ENCODE measurements around the gene SPAG4. TPM values are rescaled to one million over a fixed set of nuclear protein-coding genes. Genes with fewer than 3 reads are reported as not detected.
A peak's percentile ranks its signal among the peaks of the same experiment; 100 is the strongest.

SPAG4 gene
- total RNA-seq: 1.2 and 5.5 TPM in 2 replicates
- 13.4 TPM for polyA plus RNA-seq (2012)

- DNase-seq (ENCODE audit: low read depth): no peak
Observed at GRCh38 chr20:35615667-35616464, at the start of gene SPAG4. Gene SPAG4 (plus strand): TSS chr20:35615829. CDS start chr20:35616004, 175 bp downstream.

DNA sequence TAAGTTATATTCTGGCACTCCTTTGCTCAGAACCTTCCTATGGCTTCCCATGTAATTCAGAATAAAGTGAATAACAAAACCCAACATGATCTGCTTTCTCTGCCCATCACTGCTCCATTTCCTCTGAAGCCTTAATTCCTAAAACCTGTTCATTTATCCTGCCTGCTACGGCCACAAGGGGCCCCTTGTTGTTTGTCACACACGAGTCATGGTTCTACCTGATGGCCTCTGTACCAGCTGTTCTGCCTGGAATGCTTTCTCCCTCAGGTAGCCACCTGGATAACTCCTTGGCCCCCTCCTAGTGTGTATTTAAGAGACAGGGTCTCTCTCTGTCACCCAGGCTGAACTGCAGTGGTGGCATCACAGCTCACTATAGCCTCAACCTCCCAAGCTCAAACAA lies 47.0 kb upstream of the SPAG4 start:
- DNase-seq (ENCODE audit: low read depth): no peak

- DNase-seq (ENCODE audit: low read depth): peak; percentile 52
Observed at GRCh38 chr20:35571555-35571954, 44.1 kb upstream of the SPAG4 start.

- no peak for DNase-seq (ENCODE audit: low read depth)
Observed at GRCh38 chr20:35572838-35573237, 42.8 kb upstream of the SPAG4 start.

DNA sequence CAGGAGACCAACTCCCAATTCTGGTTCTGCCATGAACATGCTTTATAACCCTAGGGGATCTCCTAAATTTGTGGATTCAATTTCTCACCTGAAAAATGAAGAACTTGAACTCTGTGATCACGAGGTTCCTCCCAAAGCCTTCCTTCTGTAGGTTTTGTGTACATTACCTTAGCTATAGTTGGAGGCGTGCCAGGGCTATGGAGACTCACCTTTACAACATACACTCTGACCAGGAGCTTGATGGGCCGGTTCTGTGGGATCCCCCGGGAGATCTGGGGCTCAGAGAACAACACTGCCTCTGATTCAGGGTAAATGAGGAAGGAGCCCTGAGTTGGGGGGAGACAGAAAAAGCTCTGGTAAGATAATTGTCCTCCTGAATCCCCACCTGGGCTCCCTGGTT lies 39.7 kb upstream of the SPAG4 start:
- no peak for DNase-seq (ENCODE audit: low read depth)

GRCh38 chr20:35576816-35577215 lies 38.8 kb upstream of the SPAG4 start:
- DNase-seq (ENCODE audit: low read depth): no peak

DNA sequence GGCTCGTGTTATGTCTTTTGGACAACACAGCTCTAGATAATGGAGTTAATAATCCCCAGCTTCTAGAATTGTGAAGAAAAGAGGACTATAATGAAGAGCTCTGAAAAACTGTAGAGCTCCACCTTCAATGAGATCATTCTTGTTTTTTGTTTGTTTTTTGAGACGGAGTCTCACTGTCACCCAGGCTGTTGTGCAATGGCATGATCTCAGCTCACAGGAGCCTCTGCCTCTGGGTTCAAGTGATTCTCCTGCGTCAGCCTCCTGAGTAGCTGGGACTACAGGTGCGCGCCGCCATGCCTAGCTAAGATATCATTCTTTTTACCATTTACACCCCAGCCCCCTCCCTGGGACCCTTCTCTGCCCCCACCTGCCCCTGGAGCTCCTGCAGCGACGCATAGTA lies 37.2 kb upstream of the SPAG4 start:
- no peak for DNase-seq (ENCODE audit: low read depth)

- DNase-seq (ENCODE audit: low read depth): no peak
Observed at GRCh38 chr20:35579196-35579595, 36.4 kb upstream of the SPAG4 start.

- DNase-seq (ENCODE audit: low read depth): no peak
Observed at GRCh38 chr20:35582131-35582530, 33.5 kb upstream of the SPAG4 start.

DNA sequence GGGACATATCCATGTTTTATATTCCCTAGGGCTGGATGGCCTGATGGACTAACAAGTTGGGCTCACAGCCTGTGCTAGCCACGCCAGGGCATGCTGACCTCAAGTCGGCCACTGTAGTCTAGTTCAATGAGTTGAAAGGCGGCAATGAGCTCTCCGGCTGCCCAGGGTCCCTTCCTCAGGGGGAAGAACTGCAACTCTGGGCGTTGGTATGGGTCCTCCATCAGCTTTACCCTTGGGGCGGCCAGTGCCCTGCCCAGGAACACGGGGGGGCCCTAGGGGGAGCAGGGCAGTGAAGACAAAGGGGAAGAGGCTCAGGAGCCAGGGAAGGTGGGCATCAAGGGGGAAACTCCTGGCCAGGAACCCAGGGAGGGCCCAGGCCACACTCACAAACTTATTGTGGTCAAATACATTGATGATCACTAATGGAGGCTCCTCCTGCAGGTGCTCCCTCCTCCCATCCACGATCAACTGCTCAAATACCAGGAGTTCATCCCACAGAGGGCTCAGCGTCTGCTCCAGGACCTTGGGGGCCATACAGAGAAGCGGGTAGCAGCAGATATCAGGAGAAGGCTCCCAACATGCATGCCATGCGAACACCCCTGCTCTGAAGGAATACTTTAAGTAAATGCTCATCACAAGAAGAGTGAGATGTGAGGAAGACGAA lies 32.8 kb upstream of the SPAG4 start:
- no peak for DNase-seq (ENCODE audit: low read depth)

DNA sequence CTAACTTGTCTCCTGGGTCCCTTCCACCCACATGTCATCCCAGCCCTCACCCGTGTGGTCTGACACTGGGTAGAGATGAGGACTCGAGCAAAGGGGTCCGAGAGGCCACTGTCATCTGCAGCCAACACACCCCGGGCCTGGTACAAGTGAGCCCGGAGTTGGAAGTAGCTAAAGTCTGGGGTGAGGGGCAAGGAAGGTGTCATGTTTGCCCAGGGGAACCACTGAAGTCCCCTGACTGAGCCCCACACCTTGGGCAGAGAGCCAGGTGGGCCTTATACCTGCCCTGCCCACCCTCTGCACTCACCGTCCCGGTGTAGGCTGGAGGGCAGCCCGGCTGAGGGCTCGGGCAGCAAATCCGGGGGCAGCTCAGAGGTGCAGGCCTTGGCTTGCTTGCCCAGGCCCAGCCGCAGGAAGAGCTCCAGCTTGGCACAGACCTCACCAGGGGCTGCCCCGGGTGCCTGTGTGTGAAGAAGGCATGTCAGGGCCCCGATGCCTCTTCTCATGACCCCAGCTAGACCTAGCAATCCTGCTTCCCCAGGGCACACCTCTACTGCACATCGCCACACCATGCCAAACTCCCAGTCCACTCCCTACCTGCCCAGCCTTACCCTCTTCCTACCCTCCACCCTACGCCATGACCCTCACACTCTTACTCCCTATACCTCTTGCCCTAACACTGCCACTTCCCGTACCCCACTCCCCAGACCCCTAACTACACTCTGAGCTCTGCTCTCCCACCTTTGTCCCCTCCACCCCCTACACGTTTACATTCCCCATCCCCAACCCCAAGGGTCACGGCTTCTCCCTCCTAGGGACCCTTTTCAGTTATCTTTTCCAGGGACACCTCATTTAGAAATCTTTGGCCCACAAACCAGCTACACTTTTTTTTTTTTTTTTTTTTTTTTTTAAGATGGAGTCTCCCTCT lies 31.7 kb upstream of the SPAG4 start:
- DNase-seq (ENCODE audit: low read depth): no peak

GRCh38 chr20:35586751-35587425 lies 28.7 kb upstream of the SPAG4 start:
- no peak for DNase-seq (ENCODE audit: low read depth)

DNA sequence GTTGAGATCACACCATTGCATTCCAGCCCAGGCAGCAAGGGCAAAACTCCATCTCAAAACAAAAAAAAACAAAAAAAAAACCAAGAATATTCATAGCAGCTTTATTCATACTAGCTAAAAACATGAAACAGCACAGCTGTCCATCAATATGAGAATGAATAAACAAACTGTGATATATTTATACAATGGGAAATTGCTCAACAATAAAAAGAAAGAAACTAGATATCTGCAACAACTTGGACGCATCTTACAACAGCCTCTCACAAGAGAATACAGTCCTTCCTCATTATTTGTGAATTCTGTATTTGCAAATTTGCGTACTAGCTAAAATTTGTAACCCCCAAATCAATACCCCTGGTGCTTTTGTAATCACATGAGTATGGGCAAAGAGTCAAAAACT lies 28.2 kb upstream of the SPAG4 start:
- no peak for DNase-seq (ENCODE audit: low read depth)

DNA sequence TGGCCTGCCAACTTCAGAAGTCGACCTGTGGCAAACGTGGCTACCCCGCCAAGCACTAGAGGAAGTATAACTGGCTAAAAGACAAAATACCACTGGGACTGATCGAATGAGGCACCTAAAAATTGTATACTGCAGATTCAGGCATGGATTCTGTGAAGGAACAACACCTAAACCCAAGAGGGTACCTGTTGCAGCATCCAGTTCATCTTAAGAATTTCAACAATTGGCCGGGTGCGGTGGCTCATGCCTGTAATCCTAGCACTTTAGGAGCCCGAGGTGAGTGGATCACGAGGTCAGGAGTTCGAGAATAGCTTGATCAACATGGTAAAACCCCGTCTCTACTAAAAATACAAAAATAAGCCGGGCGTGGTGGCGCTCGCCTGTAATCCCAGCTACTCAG lies 27.2 kb upstream of the SPAG4 start:
- DNase-seq (ENCODE audit: low read depth): no peak

GRCh38 chr20:35592339-35592974 lies 23.2 kb upstream of the SPAG4 start:
- peak; percentile 15 for DNase-seq (ENCODE audit: low read depth)

GRCh38 chr20:35595456-35595855 lies 20.2 kb upstream of the SPAG4 start:
- no peak for DNase-seq (ENCODE audit: low read depth)

DNA sequence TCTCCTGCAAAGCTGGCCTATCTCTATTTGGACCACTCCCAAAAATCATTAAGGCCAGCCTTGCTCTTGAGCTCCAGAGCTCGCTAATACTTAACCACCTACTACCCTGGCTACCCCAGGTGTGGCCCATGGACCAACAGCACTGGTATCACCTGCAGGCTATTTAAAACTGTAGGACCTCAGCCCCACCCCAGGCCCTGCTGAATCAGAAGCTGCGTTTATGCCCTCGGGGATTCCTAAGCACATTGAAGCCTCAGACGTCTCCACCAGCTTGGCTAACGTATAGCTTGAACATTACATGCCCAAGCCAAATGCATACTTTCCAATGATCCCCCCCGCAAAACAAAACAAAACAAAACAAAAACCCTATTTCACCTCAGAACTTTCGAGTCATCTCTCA lies 19.7 kb upstream of the SPAG4 start:
- no peak for DNase-seq (ENCODE audit: low read depth)

DNA sequence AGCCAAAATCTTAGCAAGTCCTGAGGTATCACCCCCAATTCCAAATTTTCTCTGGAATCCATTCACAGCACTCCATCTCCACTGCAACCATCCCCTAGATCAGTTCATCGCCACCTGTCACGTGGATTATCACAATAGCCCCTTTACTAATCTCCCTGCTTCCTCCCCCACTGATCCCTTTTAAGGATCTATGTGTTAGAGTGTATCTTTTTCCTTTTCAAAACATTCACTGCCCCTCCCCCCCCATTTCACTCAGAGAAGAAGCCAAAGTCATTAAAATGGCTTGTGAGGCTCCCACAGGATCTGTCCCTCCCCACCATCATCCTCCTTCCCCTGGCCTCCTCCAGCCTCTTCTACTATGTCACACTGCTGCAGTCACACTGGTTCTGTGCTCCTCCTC lies 18.4 kb upstream of the SPAG4 start:
- DNase-seq (ENCODE audit: low read depth): no peak

DNA sequence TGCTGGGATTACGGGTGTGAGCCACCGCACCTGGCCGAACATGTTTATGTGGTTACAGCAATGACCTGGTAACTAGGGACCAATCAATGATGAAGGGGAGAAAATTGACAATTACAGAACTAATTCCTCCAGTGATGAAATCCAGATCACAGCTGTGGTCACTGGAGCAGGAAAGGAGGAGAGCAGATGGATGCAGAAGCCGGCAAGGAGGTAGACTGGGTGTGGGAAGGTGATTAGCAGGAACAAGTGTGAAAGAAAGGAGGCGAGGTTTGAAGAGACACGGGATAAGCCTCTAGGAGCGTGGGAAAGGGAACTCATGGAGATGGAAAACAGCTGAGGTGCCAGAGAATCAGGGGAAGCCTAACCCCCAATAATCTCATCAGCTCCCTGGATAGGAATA lies 17.2 kb upstream of the SPAG4 start:
- no peak for DNase-seq (ENCODE audit: low read depth)

GRCh38 chr20:35598899-35599775 lies 16.5 kb upstream of the SPAG4 start:
- no peak for DNase-seq (ENCODE audit: low read depth)

All from myocyte (in vitro differentiated cells).